ENCODE results near the gene PTBP3.
"Not testable (repeated sequence)": the region's sequence is repeated elsewhere in the genome, so short reads cannot be mapped to it uniquely, and the experiment has no call there.

Gene PTBP3

DNA sequence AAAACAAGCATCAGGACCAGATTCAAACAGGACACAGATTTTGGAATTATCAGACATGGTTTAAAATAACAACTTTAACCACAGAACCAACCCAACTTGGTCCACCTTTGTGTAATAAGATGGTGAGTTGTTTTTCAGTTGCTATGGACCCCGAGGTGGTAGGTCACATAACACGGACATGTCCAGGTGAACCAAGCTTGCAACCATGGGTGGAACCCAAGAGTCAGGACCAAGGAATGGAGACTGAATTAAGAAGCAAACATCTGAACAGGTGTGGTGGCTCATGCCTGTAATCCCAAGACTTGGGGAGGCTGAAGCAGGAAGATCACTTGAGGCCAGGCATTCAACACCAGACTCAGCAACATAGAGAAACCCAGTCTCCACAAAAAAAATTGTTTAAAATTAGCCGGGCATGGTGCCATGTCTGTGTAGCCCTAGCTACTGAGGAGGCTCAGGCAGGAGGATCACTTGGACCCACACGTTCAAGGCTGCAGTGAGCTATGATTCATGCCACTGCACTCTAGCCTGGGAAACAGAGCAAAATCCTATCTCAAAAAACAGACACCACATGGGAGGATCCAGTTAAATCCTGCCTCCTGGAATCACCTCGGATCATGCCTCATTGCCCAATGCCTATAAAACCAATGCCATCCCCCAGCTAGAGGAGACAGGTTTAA lies 10.6 kb downstream of the PTBP3 start:
- DNase-seq: no peak

DNA sequence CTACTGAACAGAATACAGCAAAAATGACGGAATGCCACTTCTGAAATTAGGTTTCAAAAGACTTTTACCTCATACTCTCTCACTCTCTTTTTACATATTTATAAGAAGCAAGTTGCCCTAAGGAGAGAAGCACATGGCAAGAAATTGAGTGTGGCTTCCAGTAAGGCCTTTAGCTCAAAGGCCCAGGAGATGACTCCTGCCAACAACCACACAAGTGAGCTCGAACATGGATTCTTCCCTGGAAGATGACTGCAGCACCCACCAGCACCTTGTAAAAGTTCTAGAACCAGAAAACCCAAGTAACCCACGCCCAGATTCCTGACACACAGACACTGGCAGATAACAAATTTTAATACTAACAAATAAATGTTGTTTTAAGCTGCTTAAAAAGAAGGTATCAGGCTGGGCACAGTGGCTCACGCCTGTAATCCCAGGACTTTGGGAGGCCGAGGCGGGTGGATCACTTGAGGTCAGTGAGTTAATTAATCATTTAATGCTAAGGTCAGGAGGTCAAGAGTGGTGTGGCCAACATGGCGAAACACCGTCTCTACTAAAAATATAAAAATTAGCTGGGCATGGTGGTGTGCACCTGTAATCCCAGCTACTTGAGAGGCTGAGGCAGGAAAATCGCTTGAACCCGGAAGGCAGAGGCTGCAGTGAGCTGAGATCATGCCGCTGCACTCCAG lies 17.0 kb downstream of the PTBP3 start:
- no peak for DNase-seq

- no peak for DNase-seq
These were observed 17.8 kb downstream of the PTBP3 start for GRCh38 chr9:112315331-112316257.

GRCh38 chr9:112312139-112312538 lies 21.3 kb downstream of the PTBP3 start:
- no peak for DNase-seq

- no peak for DNase-seq
These were observed 21.9 kb downstream of the PTBP3 start for GRCh38 chr9:112311497-112311896.

DNA sequence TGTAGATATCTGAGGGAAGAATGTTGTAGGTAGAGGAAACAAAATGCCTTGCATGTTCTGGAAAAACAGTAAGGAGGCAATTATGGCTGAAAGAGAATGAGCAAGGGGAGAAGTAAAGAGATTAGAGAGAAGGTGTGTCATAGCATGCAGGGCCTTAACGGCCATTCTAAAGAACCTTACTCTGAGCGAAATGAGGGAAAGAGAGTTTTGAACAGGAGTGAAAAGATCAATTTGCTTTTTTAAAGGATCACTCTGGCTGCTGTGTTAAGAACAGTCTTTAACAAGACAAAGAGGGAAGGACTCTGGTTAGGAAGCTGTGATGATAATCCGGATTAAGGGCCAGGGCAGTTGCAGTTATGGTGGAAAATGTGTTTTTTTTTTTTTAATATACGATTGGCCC lies 22.6 kb downstream of the PTBP3 start:
- no peak for DNase-seq

DNA sequence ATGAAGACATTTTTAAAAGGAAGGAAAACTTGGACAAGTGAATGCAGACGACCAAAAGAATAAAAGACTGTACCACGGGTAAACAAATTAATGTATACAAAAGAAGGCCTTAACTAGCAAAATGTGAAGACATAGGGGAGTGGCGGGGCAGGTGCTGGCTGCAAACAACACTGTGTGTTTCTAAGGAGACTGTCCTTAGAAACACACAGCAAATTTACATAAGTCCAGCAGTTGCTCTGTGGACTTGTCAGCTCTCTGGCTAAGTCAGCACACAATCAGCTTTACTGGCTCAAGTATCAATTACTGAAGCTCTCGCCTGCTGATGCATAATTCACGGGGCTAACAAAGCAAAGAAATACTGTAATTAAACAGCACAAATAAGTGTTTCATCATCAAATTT lies 24.8 kb downstream of the PTBP3 start:
- no peak for DNase-seq

DNA sequence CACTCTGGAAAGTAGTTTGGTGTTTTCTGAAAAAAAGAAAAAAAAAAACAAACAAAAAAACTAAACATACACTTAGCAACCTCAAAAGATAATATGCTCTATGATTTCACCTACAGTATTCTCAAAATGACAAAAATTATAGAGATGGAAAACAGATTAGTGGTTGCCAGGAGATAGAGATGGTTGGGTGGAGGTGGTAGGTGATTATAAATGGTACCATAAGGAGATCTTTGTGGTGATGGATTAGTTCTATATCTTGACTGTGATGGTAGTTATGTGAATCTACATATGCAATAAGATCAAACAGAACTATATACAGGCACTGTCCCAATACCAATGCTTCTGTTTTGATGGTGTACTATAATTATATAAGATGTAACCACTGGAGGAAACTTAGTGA lies 32.0 kb downstream of the PTBP3 start:
- no peak for DNase-seq

GRCh38 chr9:112299514-112299913 lies 33.9 kb downstream of the PTBP3 start:
- no peak for DNase-seq

- no peak for DNase-seq
These were observed 36.5 kb downstream of the PTBP3 start for GRCh38 chr9:112296929-112297328.

GRCh38 chr9:112295174-112295573 lies 38.2 kb downstream of the PTBP3 start:
- DNase-seq: no peak

GRCh38 chr9:112288029-112288428 lies 45.4 kb downstream of the PTBP3 start:
- no peak for DNase-seq

DNA sequence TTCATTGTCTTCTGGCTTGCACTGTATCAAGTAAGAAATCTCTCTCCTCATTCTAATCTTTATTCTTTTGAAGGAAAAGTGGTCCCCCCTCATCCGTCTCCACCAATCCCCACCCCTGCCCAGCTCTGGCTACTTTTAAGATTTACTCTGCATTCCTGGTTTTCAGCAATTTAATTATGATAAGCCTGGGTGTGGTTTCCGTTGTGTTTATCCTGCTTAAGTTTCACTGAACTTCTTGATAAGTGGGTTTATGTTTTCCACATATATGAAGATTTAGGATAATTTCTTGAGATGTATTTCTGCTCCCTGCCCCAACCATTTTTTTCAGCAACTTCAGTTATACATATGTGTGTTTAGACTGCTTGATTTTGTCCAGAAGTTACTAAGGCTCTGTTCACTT lies 46.5 kb downstream of the PTBP3 start:
- no peak for DNase-seq

DNA sequence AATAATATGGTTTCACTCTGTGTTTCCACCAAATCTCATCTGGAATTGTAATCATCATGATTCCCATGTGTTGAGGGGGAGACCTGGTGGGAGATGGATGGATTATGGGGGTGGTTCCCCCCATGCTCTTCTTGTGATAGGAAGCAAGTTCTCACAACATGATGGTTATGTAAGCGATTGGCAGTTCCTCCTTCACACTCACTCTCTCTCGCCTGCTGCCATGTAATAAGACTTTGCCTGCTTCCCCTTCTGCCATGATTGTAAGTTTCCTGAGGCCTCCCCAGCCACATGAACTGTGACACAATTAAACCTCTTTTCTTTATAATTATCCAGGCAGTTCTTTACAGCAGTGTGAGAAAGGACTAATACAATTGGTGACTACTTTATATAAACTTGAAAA lies 48.4 kb downstream of the PTBP3 start:
- no peak for DNase-seq

DNA sequence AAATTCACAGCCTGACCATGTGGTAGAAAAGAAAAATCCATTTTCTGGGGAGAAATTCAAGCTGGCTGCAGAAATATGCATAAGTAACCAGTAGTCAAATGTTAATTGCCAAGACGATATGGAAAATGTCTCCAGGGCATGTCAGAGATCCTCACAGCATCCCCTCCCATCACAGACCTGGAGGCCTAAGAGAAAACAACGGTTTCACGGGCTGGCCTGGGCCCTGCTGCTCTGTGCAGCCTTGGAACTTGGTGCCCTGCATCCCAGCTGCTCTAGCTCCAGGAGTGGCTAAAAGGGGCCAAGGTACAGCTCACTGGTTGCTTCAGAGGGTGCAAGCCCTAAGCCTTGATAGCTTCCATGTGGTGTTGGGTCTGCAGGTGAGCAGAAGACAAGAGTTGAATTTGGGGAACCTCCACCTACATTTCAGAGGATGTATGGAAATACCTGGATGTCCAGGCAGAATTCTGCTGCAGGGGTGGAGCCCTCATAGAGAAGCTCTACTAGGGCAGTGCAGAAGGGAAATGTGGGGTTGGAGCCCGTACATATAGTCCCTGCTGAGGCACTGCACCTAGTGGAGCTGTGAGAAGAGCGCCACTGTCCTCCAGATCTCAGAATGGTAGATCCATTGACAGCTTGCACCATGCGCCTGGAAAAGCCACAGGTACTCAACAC lies 49.7 kb downstream of the PTBP3 start:
- DNase-seq: no peak

GRCh38 chr9:112282841-112283240 lies 50.6 kb downstream of the PTBP3 start:
- DNase-seq: not testable (repeated sequence)

GRCh38 chr9:112280904-112281303 lies 52.5 kb downstream of the PTBP3 start:
- DNase-seq: no peak

GRCh38 chr9:112279501-112279900 lies 53.9 kb downstream of the PTBP3 start:
- no peak for DNase-seq

DNA sequence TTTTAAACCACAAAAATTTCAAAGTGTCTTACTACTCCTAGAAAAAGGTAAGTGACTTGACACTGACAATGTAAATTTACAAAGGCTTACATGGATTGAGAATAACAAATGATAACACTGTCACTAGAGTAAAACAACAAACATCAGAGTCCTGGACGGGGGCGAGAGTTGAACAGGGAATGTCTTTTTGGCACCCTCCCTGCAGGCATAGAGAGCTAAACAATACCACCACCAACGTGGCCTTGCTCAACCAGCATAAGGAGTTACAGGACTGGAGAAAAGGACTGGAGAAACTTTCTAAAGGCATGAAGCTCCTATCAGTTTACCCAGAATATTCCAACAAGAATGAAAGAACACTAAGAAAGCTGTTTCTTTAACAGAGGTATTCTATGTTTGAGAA lies 55.3 kb downstream of the PTBP3 start:
- DNase-seq: no peak

GRCh38 chr9:112274600-112274999 lies 58.8 kb downstream of the PTBP3 start:
- no peak for DNase-seq

- DNase-seq: no peak
These were observed 59.5 kb downstream of the PTBP3 start for GRCh38 chr9:112273876-112274275.

DNA sequence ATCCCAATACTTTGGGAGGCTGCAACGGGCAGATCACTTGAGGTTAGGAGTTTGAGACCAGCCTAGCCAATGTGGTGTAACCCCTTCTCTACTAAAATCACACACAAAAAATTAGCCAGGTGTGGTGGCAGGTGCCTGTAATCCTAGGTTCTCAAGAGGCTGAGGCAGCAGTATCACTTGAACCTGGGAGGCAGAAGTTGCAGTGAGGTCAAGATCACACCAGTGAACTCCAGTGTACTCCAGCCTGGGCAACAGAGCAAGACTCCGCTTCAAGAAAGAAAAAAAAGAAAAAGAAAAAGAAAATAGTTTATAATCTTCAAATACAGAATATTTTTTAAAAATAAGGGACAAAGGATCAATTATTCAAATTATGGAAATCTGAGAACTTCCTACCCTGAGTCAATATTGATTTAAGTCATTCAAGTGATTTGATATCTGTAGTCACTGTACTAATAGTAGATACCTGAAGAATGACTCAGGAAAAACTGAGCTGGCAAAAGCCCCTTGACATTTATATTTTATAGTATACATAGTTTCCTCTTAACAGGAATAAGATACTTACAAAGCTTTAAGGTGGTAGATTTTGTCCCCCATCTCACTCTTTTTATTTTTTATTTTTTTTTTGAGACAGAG lies 61.8 kb downstream of the PTBP3 start:
- no peak for DNase-seq

GRCh38 chr9:112268413-112268812 lies 65.0 kb downstream of the PTBP3 start:
- no peak for DNase-seq
